H1 (cell line): ENCODE measurements around the gene CLIC3.

ENCODE experiments used
- POLR2AphosphoS5 ChIP-seq: IDR thresholded peaks from 2 replicates; pipeline ENCODE4 v1.6.1; 2011; ENCODE audit warnings: low read depth, low read length
- YY1 ChIP-seq: IDR thresholded peaks from 2 replicates; pipeline ENCODE4 v1.6.1; 2011; ENCODE audit warnings: low read depth, mild to moderate bottlenecking, low read length

GRCh38 chr9:136963341-136963740, 33.0 kb downstream of the CLIC3 start:
- TF ChIP-seq POLR2AphosphoS5 (no peak), YY1 (no peak)
